GM12878 (cell line): ENCODE data around the gene IGSF22. TPM values are rescaled to one million over a fixed set of nuclear protein-coding genes. Genes with fewer than 3 reads are reported as not detected.

ENCODE experiments used
- CEBPB ChIP-seq, 2 experiments: fragments of 150-350 bp in 1 of 2; IDR thresholded peaks; 2 replicates each; pipeline ENCODE4 v1.6.1; 2012 to 2014; ENCODE audit warnings: low read depth in 2 of 2, low read length in 2 of 2, borderline replicate concordance in 1 of 2, inconsistent platforms in 1 of 2
- CHD2 ChIP-seq: IDR thresholded peaks from 2 replicates; pipeline ENCODE4 v1.6.1; 2011; ENCODE audit warnings: low read depth, low read length, improper control_type of control experiment, borderline replicate concordance
- FOXK2 ChIP-seq: fragments of 450-650 bp; IDR thresholded peaks from 2 replicates; pipeline ENCODE4 v1.6.1; 2017; ENCODE audit warnings: mild to moderate bottlenecking, moderate library complexity
- NRF1 ChIP-seq: conservative IDR thresholded peaks from 2 replicates; pipeline ENCODE4 v1.6.1; 2011; ENCODE audit warnings: mild to moderate bottlenecking, low read depth, low read length, improper control_type of control experiment
- SUPT20H ChIP-seq: IDR thresholded peaks from 2 replicates; pipeline ENCODE4 v1.6.1; 2011; ENCODE audit warnings: low read depth, mild to moderate bottlenecking, low read length, moderate library complexity, borderline replicate concordance; ENCODE audit not compliant: control insufficient read depth
- YY1 ChIP-seq: IDR thresholded peaks from 2 replicates; pipeline ENCODE4 v1.6.1; 2011; ENCODE audit warnings: low read depth, mild to moderate bottlenecking, low read length
- ZNF24 ChIP-seq: fragments of 450-650 bp; IDR thresholded peaks from 2 replicates; pipeline ENCODE4 v1.6.1; 2017; ENCODE audit warnings: antibody characterized with exemption, mild to moderate bottlenecking
- polyA plus RNA-seq, 11 experiments: library from polyadenylated mRNA; depleted of rRNA in 4 of 11; unstranded in 6 of 11; stranded (reverse) in 5 of 11; fragments of >200 nt; fragmentation: Nextera tagmentation in 4 of 11; fragmentation: Illumina TruSeq in 1 of 11; extraction: Ambion mirVana in 4 of 11; extraction: Trizol in 1 of 11; gene quantifications; 1 replicate in 1 of 11; 2 replicates in 10 of 11; pipeline versions ENCODE4 v1.2.1 to v1.2.3, GENCODE V29; 2011 to 2016; ENCODE audit warnings: inconsistent platforms in 2 of 11, missing spikeins in 2 of 11, low read depth in 1 of 11
- total RNA-seq, 4 experiments: library from RNA; depleted of rRNA in 3 of 4; stranded (reverse); fragments of >200 nt in 3 of 4; fragmentation: Illumina TruSeq in 1 of 4; extraction: Trizol in 1 of 4; gene quantifications; 2 replicates each; pipeline versions ENCODE4 v1.2.1 to v1.2.3, GENCODE V29; 2013 to 2021
- TF ChIP-seq, protein P1 (sequence below): fragments of 150-350 bp; IDR thresholded peaks from 2 replicates; pipeline ENCODE4 v1.6.1; 2016; ENCODE audit warnings: low read depth, low read length
- TF ChIP-seq, protein P2 (sequence below): fragments of 450-650 bp; IDR thresholded peaks from 2 replicates; pipeline ENCODE4 v1.6.1; 2014; ENCODE audit warnings: mild to moderate bottlenecking
- TF ChIP-seq, protein P3 (sequence below): fragments of 450-650 bp; IDR thresholded peaks from 2 replicates; pipeline ENCODE4 v1.6.1; 2017; ENCODE audit warnings: mild to moderate bottlenecking

Gene IGSF22
- total and polyA plus RNA-seq, 10 of the 15 experiments (the other 5 are each of a cell fraction or from before 2014, with no cell fraction given), result 0.02 to 0.18 TPM; not detected in 8

DNA sequence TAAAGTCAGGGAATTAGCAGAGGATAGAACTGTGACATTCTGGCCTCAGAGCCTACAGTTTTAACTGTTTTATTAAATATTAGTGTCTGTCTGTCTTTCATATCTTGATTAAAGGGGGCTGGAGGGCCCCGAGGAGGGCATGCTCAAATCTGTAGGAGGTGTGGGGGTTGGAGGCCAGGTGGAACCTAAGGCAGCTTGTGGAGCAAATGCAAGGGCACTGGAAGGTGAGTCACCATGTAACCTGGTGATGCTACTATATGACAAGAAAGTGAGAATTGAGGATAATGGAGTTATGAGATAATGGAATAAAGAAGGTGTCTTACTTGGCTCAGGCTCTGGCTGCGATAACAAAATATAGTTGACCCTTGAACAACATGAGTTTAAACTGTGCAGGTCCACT is 54.7 kb downstream of the IGSF22 start (continued):
- TF ChIP-seq, protein P1, sequence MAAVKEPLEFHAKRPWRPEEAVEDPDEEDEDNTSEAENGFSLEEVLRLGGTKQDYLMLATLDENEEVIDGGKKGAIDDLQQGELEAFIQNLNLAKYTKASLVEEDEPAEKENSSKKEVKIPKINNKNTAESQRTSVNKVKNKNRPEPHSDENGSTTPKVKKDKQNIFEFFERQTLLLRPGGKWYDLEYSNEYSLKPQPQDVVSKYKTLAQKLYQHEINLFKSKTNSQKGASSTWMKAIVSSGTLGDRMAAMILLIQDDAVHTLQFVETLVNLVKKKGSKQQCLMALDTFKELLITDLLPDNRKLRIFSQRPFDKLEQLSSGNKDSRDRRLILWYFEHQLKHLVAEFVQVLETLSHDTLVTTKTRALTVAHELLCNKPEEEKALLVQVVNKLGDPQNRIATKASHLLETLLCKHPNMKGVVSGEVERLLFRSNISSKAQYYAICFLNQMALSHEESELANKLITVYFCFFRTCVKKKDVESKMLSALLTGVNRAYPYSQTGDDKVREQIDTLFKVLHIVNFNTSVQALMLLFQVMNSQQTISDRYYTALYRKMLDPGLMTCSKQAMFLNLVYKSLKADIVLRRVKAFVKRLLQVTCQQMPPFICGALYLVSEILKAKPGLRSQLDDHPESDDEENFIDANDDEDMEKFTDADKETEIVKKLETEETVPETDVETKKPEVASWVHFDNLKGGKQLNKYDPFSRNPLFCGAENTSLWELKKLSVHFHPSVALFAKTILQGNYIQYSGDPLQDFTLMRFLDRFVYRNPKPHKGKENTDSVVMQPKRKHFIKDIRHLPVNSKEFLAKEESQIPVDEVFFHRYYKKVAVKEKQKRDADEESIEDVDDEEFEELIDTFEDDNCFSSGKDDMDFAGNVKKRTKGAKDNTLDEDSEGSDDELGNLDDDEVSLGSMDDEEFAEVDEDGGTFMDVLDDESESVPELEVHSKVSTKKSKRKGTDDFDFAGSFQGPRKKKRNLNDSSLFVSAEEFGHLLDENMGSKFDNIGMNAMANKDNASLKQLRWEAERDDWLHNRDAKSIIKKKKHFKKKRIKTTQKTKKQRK, result no peak
- TF ChIP-seq CHD2, result no peak
- no peak for TF ChIP-seq CEBPB (IDR thresholded peaks at IDR 0.05; ENCODE audit: borderline replicate concordance in 1 of 2, low read depth in 2 of 2, low read length in 2 of 2)
- TF ChIP-seq, protein P2, sequence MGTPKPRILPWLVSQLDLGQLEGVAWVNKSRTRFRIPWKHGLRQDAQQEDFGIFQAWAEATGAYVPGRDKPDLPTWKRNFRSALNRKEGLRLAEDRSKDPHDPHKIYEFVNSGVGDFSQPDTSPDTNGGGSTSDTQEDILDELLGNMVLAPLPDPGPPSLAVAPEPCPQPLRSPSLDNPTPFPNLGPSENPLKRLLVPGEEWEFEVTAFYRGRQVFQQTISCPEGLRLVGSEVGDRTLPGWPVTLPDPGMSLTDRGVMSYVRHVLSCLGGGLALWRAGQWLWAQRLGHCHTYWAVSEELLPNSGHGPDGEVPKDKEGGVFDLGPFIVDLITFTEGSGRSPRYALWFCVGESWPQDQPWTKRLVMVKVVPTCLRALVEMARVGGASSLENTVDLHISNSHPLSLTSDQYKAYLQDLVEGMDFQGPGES, result no peak
- TF ChIP-seq YY1, result no peak
- TF ChIP-seq NRF1, result no peak
- TF ChIP-seq FOXK2, result no peak
- TF ChIP-seq SUPT20H, result no peak
- TF ChIP-seq, protein P3, sequence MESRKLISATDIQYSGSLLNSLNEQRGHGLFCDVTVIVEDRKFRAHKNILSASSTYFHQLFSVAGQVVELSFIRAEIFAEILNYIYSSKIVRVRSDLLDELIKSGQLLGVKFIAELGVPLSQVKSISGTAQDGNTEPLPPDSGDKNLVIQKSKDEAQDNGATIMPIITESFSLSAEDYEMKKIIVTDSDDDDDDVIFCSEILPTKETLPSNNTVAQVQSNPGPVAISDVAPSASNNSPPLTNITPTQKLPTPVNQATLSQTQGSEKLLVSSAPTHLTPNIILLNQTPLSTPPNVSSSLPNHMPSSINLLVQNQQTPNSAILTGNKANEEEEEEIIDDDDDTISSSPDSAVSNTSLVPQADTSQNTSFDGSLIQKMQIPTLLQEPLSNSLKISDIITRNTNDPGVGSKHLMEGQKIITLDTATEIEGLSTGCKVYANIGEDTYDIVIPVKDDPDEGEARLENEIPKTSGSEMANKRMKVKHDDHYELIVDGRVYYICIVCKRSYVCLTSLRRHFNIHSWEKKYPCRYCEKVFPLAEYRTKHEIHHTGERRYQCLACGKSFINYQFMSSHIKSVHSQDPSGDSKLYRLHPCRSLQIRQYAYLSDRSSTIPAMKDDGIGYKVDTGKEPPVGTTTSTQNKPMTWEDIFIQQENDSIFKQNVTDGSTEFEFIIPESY, result no peak
- no peak for TF ChIP-seq ZNF24
- TF ChIP-seq, all 136 proteins: peak for 0
